HEK293T (cell line): ENCODE measurements around the gene KPTN.

Experiments
- CTCF ChIA-PET: fragments of 350-600 bp; formaldehyde crosslinking; extraction: SDS; loops from one replicate; lab custom pipeline; 2021; ENCODE audit warnings: antibody characterized with exemption, inconsistent platforms; lab: Yijun Ruan, JAX
- POLR2A ChIA-PET: fragments of 350-600 bp; formaldehyde crosslinking; extraction: SDS; loops from one replicate; lab custom pipeline; 2020; ENCODE audit warnings: antibody characterized with exemption, inconsistent platforms; lab: Yijun Ruan, JAX
- DNase-seq: peaks from one replicate; pipeline ENCODE4 v3.0.0; 2012; ENCODE audit warnings: mixed read lengths; ENCODE audit errors: extremely low spot score
- ARNT ChIP-seq: fragments of 450-650 bp; IDR thresholded peaks from 2 replicates; pipeline ENCODE4 v1.6.1; 2017; ENCODE audit warnings: mild to moderate bottlenecking
- BHLHE40 ChIP-seq: fragments of 450-650 bp; IDR thresholded peaks from 2 replicates; pipeline ENCODE4 v1.6.1; 2016; ENCODE audit warnings: mild to moderate bottlenecking, moderate library complexity, borderline replicate concordance
- CTBP1 ChIP-seq: fragments of 450-650 bp; IDR thresholded peaks from 2 replicates; pipeline ENCODE4 v1.6.1; 2016; ENCODE audit warnings: borderline replicate concordance
- ELF4 ChIP-seq: fragments of 450-650 bp; IDR thresholded peaks from 2 replicates; pipeline ENCODE4 v1.6.1; 2017; ENCODE audit warnings: antibody characterized with exemption
- FOXA1 ChIP-seq: fragments of 450-650 bp; IDR thresholded peaks from 2 replicates; pipeline ENCODE4 v1.6.1; 2016; ENCODE audit warnings: mild to moderate bottlenecking
- FOXK2 ChIP-seq: fragments of 450-650 bp; IDR thresholded peaks from 2 replicates; pipeline ENCODE4 v1.6.1; 2016; ENCODE audit warnings: mild to moderate bottlenecking
- FOXM1 ChIP-seq: fragments of 450-650 bp; IDR thresholded peaks from 2 replicates; pipeline ENCODE4 v1.6.1; 2017; ENCODE audit warnings: mild to moderate bottlenecking, borderline replicate concordance
- HDGF ChIP-seq: fragments of 450-650 bp; IDR thresholded peaks from 2 replicates; pipeline ENCODE4 v1.6.1; 2017; ENCODE audit warnings: antibody characterized with exemption, borderline replicate concordance
- L3MBTL2 ChIP-seq: fragments of 450-650 bp; conservative IDR thresholded peaks from 2 replicates; pipeline ENCODE4 v1.6.1; 2016; ENCODE audit warnings: mild to moderate bottlenecking
- LEF1 ChIP-seq: fragments of 450-650 bp; IDR thresholded peaks from 2 replicates; pipeline ENCODE4 v1.6.1; 2017; ENCODE audit warnings: mild to moderate bottlenecking, borderline replicate concordance
- NFRKB ChIP-seq: fragments of 450-650 bp; IDR thresholded peaks from 2 replicates; pipeline ENCODE4 v1.6.1; 2016; ENCODE audit warnings: mild to moderate bottlenecking, moderate library complexity
- SP1 ChIP-seq: fragments of 450-650 bp; IDR thresholded peaks from 2 replicates; pipeline ENCODE4 v1.6.1; 2017
- SUZ12 ChIP-seq: fragments of 450-650 bp; IDR thresholded peaks from 2 replicates; pipeline ENCODE4 v1.6.1; 2016; ENCODE audit warnings: mild to moderate bottlenecking
- TARDBP ChIP-seq: fragments of 450-650 bp; IDR thresholded peaks from 2 replicates; pipeline ENCODE4 v1.6.1; 2016
- ZNF384 ChIP-seq: fragments of 450-650 bp; IDR thresholded peaks from 2 replicates; pipeline ENCODE4 v1.6.1; 2016
- TF ChIP-seq, protein P1 (sequence below): fragments of 450-650 bp; IDR thresholded peaks from 2 replicates; pipeline ENCODE4 v1.6.1; 2016

The KPTN gene

DNA sequence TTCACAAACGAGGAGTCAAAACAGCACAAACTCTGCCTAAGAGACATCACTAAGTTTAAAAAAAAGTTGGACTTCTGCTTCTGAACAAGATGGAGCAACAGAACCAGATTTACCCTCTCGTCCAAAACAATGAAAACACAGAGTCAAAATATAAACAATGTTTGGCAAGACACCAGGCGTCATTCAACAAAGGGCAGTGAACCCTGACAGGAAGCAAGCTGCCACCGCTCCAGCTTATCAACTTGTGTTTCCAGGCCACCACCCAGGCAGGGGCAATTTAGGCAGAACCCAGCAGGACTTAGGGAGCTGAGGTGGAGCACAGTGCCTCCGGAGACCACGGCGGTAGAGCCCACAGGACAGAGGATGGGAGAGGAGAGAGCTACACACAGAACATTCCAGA, 39.5 kb upstream of the KPTN start:
- DNase-seq, result no peak
- ChIA-PET CTCF (interaction anchor here (1.3 kb wide), 1 partner anchor 8 kb away, joined by 6 read pairs; the partner anchor contains the start of gene NAPA), POLR2A (interaction anchor here (1.0 kb wide), 1 partner anchor 8 kb away, joined by 4 read pairs; the partner anchor contains the start of gene NAPA)
- TF ChIP-seq FOXA1 (no peak), SUZ12 (no peak), FOXK2 (no peak), HDGF (no peak), SP1 (no peak), TARDBP (no peak), BHLHE40 (no peak), L3MBTL2 (no peak), CTBP1 (no peak), FOXM1 (no peak), ZNF384 (no peak), ELF4 (no peak), ARNT (no peak), LEF1 (no peak)
- TF ChIP-seq, protein P1, sequence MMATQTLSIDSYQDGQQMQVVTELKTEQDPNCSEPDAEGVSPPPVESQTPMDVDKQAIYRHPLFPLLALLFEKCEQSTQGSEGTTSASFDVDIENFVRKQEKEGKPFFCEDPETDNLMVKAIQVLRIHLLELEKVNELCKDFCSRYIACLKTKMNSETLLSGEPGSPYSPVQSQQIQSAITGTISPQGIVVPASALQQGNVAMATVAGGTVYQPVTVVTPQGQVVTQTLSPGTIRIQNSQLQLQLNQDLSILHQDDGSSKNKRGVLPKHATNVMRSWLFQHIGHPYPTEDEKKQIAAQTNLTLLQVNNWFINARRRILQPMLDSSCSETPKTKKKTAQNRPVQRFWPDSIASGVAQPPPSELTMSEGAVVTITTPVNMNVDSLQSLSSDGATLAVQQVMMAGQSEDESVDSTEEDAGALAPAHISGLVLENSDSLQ, result no peak

DNA sequence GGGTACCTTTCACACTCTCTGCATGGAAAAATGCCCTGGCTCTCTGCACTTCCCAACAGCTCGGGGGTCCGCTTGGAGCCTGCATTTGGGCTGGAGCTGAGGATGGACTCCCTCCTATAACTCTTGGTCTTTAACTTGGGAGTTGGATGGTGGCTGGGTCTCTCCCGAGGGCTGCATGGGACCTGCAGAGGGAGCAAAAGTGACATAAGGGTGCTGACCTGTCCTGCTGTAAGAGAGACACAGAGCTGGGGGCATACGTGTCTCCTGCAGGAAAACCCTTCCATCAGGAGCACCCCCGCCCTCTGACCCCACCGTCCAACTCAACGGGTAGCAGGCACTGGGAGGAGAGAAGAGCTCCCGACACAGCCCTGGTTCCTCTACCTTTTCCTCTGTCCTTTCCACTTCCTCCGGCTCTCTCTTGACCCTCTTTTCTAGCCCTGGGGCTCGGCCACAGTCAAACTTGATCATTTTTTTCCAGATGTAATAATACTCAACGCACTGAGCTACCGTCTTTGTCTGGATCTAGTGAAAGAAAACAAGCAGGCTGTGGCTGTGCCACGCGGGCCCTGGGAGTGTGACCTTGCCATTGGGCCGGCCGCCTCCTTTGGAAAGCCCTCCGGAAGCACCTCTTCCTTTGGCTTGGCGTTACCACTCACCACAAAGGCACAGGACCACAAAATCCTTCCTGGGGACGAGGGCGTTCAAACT, 37.6 kb upstream of the KPTN start:
- DNase-seq, result no peak
- no peak for TF ChIP-seq FOXK2
- TF ChIP-seq SUZ12, result no peak
- no peak for TF ChIP-seq FOXA1
- no peak for TF ChIP-seq NFRKB
- no peak for TF ChIP-seq ZNF384
- no peak for TF ChIP-seq TARDBP
- no peak for TF ChIP-seq LEF1
- ChIA-PET POLR2A (no interaction called here), CTCF (interaction anchor here (0.6 kb wide), 1 partner anchor 26 kb away, joined by 3 read pairs; no protein-coding TSS in a partner anchor)

DNA sequence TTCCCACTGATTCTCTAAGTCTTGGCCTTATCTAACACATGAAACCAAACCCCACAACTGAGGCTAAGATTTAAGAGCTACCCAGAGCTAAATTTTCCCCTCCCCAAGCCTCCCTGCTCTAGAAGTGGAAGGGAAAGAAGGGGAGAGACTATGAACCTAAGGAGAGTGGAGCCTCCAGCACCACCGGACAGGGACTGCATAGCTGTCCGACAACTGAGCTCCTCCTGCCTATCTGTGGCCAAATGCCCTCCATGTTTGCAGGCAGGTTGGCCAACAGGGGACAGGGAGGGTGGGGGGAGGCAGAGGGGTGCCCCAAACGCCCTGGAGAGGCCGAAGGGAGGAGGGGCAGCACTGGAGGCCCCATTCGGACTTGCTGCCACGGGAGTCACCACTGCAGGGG, 36.8 kb upstream of the KPTN start:
- TF ChIP-seq L3MBTL2 (no peak), FOXA1 (no peak), NFRKB (no peak), LEF1 (no peak)
- TF ChIP-seq, protein P1, result no peak
- no peak for DNase-seq
- ChIA-PET CTCF (interaction anchor here (0.7 kb wide), 1 partner anchor 11 kb away, joined by 3 read pairs; no protein-coding TSS in a partner anchor), POLR2A (no interaction called here)

DNA sequence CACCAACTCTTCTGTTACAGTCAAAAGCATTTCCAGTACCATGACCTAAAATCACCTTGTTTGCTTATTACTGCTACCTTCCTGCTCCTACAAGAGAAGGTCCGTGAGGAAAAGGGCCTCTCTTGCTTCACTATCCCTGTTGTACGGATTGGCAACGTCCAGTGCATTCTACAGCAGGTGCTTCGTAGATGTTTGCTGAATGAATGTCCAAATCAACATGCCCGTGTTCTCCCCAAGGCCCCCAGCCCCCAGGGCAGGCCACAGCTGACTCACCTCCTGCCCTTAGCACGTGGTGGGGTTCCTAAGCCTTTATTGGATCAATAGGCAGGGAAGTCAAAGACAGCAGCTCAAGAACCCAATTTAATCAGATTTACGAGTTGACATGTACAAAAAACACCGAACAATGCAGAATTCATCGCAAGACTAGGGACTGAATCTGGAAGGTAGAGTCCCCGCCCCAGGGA, 36.4 kb upstream of the KPTN start:
- POLR2A ChIA-PET, result no interaction called here
- TF ChIP-seq ZNF384 (no peak), ELF4 (no peak), TARDBP (no peak), FOXA1 (no peak), NFRKB (no peak), ARNT (no peak), CTBP1 (no peak), LEF1 (no peak), FOXK2 (no peak), SUZ12 (no peak), BHLHE40 (no peak)
- TF ChIP-seq, protein P1, result no peak
- CTCF ChIA-PET, result interaction anchor here (0.7 kb wide), 1 partner anchor 12 kb away, joined by 3 read pairs; no protein-coding TSS in a partner anchor

DNA sequence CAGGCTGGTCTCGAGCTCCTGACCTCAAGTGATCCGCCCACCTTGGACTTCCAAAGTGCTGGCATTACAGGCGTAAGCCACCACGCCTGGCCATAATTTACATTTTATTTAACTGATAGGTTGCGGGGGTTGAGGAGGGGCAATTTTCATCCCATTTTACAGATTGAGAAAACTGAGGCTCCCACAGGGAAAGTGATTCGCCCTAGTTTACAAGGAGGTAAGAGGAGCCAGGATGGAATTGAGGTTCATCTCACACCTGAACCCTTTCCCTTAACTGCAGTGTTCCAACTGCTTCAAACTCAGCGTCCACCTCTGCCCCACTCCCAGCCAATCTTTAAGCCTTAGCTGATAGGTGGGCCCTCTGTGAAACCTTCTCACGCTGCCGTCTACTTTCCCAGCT, 34.8 kb upstream of the KPTN start:
- CTCF ChIA-PET, result no interaction called here
- POLR2A ChIA-PET, result interaction anchor here (1.7 kb wide), 1 partner anchor 80 kb away, joined by 5 read pairs; no protein-coding TSS in a partner anchor
- TF ChIP-seq CTBP1, result no peak
- no peak for DNase-seq

More for the DNA sequence above, 36.4 kb upstream of the KPTN start:
- DNase-seq, result no peak

DNA sequence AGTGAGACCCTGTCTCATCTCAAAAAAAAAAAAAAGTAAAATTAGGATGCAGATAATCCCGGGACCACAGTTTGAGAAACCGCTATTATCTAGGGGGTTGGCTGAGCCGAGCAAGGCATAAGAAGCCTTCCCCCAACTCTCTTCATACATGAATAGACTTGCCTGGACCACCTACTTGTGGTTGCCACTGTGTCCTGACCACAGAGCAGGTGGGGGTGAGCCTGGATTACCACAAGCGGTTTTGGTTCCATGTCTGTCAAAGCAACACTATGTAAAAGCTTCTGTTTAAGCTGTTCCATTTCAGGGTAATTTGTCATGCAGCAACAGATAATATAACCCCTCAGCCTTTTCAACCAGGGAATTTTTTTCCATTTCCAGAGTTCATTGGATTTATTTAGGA, 34.1 kb upstream of the KPTN start:
- CTCF ChIA-PET, result no interaction called here
- no peak for DNase-seq
- TF ChIP-seq NFRKB, result no peak
- no peak for TF ChIP-seq CTBP1
- TF ChIP-seq FOXM1, result no peak
- no peak for TF ChIP-seq ZNF384
- no peak for TF ChIP-seq FOXK2
- no peak for TF ChIP-seq SP1
- no peak for TF ChIP-seq TARDBP
- TF ChIP-seq, protein P1, result no peak
- TF ChIP-seq L3MBTL2, result no peak
- no peak for TF ChIP-seq FOXA1
- TF ChIP-seq ELF4, result no peak
- no peak for TF ChIP-seq SUZ12
- no peak for TF ChIP-seq BHLHE40
- no peak for TF ChIP-seq LEF1
- TF ChIP-seq HDGF, result no peak
- no peak for TF ChIP-seq ARNT
- POLR2A ChIA-PET, result interaction anchor here (1.7 kb wide), 1 partner anchor 81 kb away, joined by 5 read pairs; no protein-coding TSS in a partner anchor
